HL-60 (cell line): ENCODE measurements around the gene LMF2.

Experiments
- CTCF ChIP-seq: IDR thresholded peaks from one replicate; pipeline ENCODE4 v1.5.1; 2011; ENCODE audit warnings: low read length, control low read depth, inconsistent platforms; ENCODE audit not compliant: insufficient read depth
- GABPA ChIP-seq: IDR thresholded peaks from 2 replicates; pipeline ENCODE4 v1.6.1; 2012; ENCODE audit warnings: low read depth
- REST ChIP-seq: IDR thresholded peaks from 2 replicates; pipeline ENCODE4 v1.6.1; 2012; ENCODE audit warnings: low read depth; ENCODE audit not compliant: insufficient replicate concordance

DNA sequence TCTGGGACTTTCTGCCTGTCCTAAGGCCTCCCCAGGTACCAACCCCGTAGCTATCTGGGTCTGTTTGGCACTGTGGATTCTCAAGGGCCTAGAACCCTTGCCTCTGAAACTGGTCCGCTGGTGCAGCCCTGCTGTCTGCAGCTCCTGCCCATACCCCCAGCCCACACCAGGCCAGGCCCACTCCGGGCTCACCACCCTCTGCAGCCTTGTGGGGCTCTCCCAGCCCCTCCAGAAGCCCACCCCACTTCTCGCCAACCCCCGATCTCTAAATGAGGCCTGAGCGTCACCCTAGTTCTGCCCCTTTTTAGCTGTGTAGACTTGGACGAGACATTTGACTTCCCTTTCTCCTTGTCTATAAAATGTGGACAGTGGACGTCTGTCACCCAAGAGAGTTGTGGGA, 42.9 kb upstream of the LMF2 start:
- TF ChIP-seq REST (no peak), CTCF (no peak), GABPA (no peak)
